Ovary (tissue), 3 donors: ENCODE results near the gene TSPAN2.

Experiments
- CTCF ChIP-seq, 3 donors: fragments of 450-650 bp in 2 of 3; fragments of 200-600 bp in 1 of 3; IDR thresholded peaks; one replicate each; pipeline versions ENCODE4 v1.5.1 to v1.8.0; 2016 to 2022; ENCODE audit warnings: antibody characterized with exemption in 3 of 3, mild to moderate bottlenecking in 1 of 3
- POLR2A ChIP-seq: fragments of 450-650 bp; IDR thresholded peaks from one replicate; pipeline ENCODE4 v1.6.1; 2017; ENCODE audit warnings: antibody characterized with exemption, mild to moderate bottlenecking, moderate library complexity
- donor health status: DM: no; HTN: no; CAD: no.

GRCh38 chr1:115134231-115134630, 44.9 kb upstream of the TSPAN2 start:
- TF ChIP-seq CTCF (IDR thresholded peaks at IDR 0.05) = no peak
- no peak for TF ChIP-seq POLR2A
